NAMALWA (cell line): ENCODE results near the gene GATA6.

Experiments used
- DNase-seq: peaks from one replicate; pipeline ENCODE4 v3.0.0-alpha.2; 2015; ENCODE audit warnings: low spot score

The GATA6 gene

DNA sequence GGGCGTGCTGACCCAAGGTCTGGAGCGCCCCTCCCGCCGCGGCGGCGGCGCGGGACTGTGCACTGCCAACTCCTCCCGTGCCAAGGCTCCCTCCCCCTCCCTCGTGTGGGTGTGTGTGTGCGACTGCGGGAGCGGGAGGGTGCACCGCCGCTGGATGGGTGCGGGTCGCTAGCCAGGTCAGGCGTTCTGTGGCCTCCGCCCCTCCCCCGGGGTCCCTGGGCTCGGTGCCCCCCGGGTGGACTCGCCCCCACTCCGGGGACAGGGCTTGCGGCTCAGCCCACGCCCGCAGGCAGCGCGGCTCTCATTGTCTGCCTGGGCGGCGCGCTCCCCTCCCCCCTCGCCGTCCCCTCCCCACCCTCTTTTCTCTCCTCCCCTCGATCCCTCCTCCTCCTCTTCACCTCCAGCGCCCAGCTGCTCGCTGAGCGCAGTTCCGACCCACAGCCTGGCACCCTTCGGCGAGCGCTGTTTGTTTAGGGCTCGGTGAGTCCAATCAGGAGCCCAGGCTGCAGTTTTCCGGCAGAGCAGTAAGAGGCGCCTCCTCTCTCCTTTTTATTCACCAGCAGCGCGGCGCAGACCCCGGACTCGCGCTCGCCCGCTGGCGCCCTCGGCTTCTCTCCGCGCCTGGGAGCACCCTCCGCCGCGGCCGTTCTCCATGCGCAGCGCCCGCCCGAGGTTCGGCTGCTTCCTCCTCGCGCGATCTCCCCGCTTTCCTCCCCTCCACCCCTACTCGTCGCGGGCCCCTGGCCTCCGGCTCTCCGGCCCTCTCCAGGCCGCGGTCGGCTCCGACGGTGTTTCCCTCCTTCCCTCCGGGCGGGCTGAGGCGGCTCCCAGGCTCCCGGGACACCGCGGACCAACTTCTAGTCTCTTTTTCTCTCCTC is at the start of gene GATA6:
GATA6 (plus strand) TSS at position 579 of the 878 bp plus-strand sequence. CDS start 1,556 bp downstream, outside the sequence.
- no peak for DNase-seq

DNA sequence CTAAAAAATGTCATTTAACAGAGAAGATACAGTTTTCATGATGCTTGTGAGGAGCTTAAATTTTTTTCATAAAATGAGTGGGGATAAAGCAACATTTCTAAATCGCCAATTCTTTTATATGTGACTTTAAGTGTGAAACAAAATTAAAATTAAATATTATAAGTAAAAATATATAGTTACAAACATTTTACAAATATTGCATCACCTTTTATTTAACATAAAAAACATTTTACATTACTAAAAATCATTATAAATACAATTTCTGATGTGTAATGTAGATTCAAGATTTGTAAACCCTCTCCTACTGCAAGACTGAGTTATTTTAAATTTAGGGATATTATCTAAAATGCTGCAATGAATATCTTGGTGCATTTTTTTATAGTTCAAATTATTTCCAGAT is 44.4 kb upstream of the GATA6 start:
- DNase-seq = no peak

DNA sequence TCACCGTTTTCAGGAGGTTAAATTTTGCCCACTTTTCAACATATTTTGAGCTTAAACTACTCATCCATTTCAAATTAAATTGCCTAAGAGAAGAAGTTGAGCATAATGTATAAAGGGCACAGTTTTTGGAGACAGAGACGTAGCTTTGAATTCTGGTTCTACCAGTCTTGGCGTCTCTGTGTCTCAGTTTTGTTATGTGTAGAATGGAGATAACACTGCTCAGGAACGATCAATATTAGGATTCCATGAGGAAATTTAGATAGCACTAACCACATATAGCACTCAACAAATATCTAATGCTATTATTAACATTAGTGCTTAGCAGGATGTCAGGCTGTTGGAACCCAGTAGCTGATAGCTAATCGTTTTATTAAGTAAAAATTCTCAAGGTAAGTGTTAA is 40.4 kb upstream of the GATA6 start:
- no peak for DNase-seq

DNA sequence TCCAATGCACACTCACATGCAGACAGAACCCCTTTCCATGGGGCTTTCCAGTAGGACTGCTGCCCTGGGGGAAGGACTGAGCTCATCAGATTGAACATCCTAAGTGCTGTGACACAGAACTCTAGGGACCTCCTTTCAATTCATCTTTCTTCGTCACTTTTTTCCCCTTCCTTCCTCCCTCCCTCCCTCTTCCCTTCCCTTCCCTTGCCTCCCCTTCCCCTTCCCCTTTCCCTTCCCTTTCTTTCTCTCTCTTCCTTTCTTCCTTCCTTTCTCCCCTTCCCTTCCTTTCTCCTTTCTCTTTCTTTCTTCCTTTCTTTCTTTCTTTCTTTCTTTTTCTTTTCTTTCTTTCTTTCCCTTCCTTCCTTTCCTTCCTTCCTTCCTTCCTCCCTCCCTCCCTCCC is 39.6 kb upstream of the GATA6 start:
- DNase-seq = no peak

DNA sequence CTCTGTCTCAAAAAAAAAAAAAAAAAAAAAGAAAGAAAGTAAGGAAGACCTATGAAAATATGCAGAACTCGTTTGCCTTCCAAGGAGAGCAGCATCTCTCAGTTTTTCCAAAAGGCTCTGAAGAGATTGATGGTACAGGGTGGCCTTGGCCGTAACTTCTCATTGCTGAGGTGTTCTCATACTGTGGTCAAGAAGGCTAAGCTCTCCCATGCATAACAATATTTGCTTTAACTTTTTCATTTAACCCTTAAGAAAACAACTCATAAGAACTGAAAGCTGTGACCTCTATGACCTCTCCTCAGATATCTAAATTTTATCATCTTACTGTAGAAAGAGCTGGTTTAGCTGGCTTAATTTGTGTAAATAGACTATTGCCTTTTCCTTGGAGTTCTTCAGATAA is 37.1 kb upstream of the GATA6 start:
- DNase-seq = no peak

- DNase-seq = no peak
Observed at GRCh38 chr18:22132763-22133162, 36.6 kb upstream of the GATA6 start.

- no peak for DNase-seq
Observed at GRCh38 chr18:22136395-22136794, 33.0 kb upstream of the GATA6 start.

GRCh38 chr18:22141211-22141610 is 28.2 kb upstream of the GATA6 start:
- DNase-seq = no peak

GRCh38 chr18:22143347-22144340 is 25.7 kb upstream of the GATA6 start:
- DNase-seq = no peak

DNA sequence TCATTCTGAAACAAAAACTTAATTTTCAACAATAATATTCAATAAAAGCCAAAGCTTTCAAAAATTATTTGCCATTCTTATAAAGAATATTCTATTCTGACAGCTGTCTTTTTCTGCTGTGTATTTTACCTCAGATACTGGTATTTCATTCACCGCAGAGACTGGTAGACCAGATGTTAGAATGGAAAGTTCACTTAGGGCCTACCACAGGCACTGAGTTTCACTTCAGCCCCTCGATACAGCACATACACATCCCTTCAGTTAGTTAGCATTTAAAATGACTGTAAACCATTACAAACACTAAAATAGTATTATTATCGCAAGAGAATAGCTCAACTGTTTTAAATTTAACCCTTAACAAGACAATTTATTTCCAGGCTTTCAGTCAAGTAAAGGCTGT is 24.2 kb upstream of the GATA6 start:
- DNase-seq = no peak

DNA sequence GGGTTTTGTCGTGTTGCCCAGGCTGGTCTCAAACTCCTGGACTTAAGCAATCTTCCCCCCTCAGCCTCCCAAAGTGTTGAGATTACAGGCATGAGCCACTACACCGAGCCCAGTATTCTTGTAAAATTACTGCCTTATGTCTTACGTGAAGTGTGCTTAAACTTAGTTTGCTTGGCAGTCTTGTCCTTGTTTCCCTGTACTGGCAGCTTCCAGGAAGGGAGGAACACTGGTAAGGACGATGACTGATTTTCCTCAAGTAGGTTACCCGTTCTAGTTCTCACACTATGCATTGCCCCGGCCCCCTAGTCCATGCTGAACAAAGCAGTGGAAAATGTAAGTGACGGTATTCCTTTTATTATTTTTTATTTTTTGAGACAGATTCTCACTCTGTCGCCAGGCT is 19.7 kb upstream of the GATA6 start:
- DNase-seq = no peak

- DNase-seq = no peak
Observed at GRCh38 chr18:22152093-22152492, 17.3 kb upstream of the GATA6 start.

GRCh38 chr18:22153428-22153827 is 16.0 kb upstream of the GATA6 start:
- DNase-seq = no peak

DNA sequence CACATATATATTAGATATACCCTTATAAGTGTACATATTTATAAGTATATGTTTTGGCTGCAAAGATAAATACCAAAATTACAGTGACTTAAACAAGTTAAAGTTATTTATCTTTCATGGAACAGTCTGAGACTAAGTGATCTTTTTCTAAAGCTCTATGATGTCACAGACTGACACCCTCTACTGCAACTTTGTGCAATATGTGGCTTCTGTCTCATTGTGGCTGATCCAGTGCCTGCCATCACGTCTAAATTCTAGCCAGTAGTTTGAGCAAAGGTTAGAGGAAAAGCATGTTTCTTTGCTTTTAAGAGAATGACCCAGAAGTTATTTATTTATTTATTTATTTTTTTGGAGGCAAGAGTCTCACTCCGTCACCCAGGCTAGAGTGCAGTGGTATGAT is 13.8 kb upstream of the GATA6 start:
- DNase-seq = no peak

- DNase-seq = no peak
Observed at GRCh38 chr18:22159014-22159413, 10.4 kb upstream of the GATA6 start.

DNA sequence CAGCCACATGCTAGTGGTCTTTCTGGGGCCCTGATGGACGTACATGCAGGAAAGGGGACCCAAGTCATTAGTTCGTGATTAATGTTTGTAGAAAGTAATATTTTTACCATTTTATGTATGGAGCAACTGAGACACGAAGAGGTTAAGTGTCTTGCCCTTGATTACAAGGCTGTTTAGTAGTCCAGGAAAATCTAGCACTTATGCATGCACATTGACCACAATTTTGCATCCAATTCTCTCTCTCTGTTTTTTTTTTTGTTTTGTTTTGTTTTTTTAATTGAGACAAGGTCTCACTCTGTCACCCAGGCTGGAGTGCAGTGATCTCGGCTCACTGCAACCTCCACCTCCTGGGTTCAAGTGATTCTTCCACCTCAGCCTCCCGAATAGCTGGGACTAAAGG is 8.3 kb upstream of the GATA6 start:
- no peak for DNase-seq

DNA sequence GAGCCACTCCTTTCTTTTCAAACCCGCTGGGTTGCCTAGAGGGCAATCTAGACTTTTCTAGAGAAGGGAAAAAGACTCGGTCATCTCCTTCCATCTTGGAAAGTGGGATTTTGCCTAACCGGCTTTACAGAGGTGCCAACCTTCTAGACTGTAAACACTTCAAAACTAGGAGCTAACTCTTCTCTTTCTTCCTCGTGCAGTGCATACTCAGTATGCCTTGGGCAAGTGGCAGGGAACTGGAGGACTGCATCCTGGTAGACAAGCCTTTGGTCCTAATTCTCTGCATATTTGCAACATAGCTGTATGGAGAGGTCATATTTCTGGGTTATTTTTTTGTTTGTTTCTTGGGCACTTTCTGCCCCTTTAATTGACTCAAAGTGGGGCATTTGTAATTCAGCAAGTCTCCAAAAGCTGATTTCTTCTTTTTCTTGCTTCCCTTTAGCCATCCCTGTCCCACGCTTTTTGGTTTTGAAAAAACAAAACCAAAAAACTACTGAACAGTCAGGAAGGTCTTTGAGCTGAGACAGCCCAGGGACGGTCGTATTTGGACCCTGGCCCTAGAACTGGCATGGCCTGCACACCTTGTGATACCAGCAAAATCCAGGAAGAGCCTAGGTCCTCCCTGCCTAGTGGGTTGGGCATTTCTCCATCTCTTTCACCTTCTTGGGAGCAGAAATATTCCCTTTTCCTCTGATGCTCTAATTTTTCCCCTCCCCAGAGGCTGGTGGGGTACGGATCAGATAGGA is 5.8 kb upstream of the GATA6 start:
- DNase-seq = no peak

- DNase-seq = no peak
Observed at GRCh38 chr18:22164337-22165048, 4.9 kb upstream of the GATA6 start.

DNA sequence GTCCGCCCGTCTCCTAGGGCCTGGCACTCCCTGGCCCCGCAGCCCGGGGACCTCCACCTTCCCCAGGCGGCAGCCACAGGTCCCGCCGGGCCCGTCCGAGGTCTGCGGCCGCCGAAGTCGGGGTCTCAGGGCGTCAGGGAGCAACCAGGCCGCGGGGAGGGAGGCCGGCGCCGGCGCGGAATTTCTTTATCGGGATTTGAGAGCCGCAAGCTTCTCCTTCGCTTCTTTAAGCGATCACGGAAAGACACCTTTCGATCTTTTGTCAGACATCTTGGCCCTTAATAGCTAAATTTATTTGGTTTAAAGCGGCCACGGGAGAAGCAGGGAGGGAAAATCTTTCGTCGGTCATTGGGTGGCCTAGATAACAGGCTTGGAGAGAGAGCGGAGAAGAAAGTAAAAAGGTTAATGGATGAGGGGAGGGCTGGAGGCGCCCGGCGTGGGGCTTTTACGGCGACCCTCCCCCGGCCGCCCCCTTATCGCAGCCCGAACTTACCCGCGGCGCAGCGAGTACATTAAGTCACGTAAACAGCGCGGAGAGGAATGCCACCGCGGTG is 4.3 kb upstream of the GATA6 start:
- DNase-seq = no peak

DNA sequence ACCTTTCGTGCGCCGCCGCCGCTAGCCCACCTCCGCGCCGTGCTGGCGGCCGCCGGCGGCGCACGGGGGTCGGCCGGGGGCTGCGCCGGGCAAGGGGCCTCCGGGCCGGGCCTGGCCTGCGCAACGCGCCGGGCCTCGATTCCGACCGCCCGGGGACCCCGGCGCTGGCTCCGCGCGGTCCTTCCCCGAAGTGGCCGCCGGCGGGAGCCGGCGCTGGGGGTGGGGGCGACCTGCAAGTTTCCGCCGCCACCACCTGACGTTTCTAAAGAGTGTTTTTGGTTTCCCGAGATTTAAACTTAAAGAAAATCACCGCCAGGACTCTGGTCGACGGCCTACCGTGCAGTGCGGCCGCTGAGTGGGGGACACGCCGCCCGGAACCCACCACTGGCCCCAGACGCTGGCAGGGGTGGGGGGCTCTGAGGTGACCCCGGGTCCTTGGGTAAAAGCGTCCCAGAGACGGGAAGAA is 3.8 kb upstream of the GATA6 start:
- no peak for DNase-seq
